Gastrocnemius medialis (tissue), 4 donors: ENCODE measurements around the gene THRAP3. TPM values are rescaled to one million over a fixed set of nuclear protein-coding genes. Genes with fewer than 3 reads are reported as not detected.

Experiments
- ATAC-seq, 2 donors: fragments of 150-250 bp; one replicate each; pipeline ENCODE4 v1.9.1; 2016
- DNase-seq, 2 donors: peaks; one replicate each; pipeline ENCODE4 v3.0.0-alpha.2; 2019
- H3K27ac ChIP-seq, 4 donors: fragments of 200-600 bp; sonication (generic); 1 replicate in 1 of 4; 2 replicates in 3 of 4; pipeline ENCODE4 v1.5.1; 2016 to 2018; ENCODE audit warnings: mild to moderate bottlenecking in 2 of 4, moderate library complexity in 1 of 4
- H3K27me3 ChIP-seq, 3 donors: fragments of 200-600 bp; sonication (generic) in 2 of 3; 1 replicate in 1 of 3; 2 replicates in 2 of 3; pipeline versions ENCODE4 v1.5.1 to v1.6.0; 2016 to 2019; ENCODE audit warnings: mild to moderate bottlenecking in 1 of 3, moderate library complexity in 1 of 3
- H3K36me3 ChIP-seq, 2 donors: fragments of 200-600 bp; sonication (generic) in 1 of 2; one replicate each; pipeline ENCODE4 v1.5.1; 2017 to 2018
- H3K4me1 ChIP-seq, 2 donors: fragments of 200-600 bp; sonication (generic) in 1 of 2; one replicate each; pipeline ENCODE4 v1.5.1; 2016 to 2017; ENCODE audit warnings: mild to moderate bottlenecking in 2 of 2
- H3K4me3 ChIP-seq, 4 donors: fragments of 200-600 bp; sonication (generic) in 3 of 4; 1 replicate in 1 of 4; 2 replicates in 3 of 4; pipeline ENCODE4 v1.5.1; 2016 to 2019; ENCODE audit warnings: mild to moderate bottlenecking in 2 of 4
- H3K9me3 ChIP-seq, 3 donors: fragments of 200-600 bp; sonication (generic) in 2 of 3; 1 replicate in 1 of 3; 2 replicates in 2 of 3; pipeline ENCODE4 v1.5.1; 2016 to 2019
- POLR2A ChIP-seq, 2 donors: fragments of 450-650 bp; IDR thresholded peaks; one replicate each; pipeline ENCODE4 v1.6.1; 2017; ENCODE audit warnings: antibody characterized with exemption in 2 of 2, mild to moderate bottlenecking in 2 of 2, moderate library complexity in 2 of 2
- in situ Hi-C, 4 donors: fragments of 200-750 bp; cut with MboI; loops; one replicate each; pipeline versions ENCODE4 v1.15.0 to v1.8.0; 2017; ENCODE audit warnings: low sequenced_read_pairs in 4 of 4
- intact Hi-C: fragments of 100-400 bp; cut with DNase I; formaldehyde crosslinking; loops from one replicate; pipeline ENCODE4 v1.15.1; 2023; ENCODE audit warnings: low total_unique reads
- total RNA-seq, 4 donors: library from RNA; depleted of rRNA; stranded (reverse); fragments of >200 nt; gene quantifications; one replicate each; pipeline versions ENCODE4 v1.1.0 to v1.2.3, GENCODE V29; 2016
- TF ChIP-seq, protein P1 (sequence below), 5 experiments: fragments of 450-650 bp in 3 of 5; fragments of 200-600 bp in 2 of 5; sonication (generic) in 2 of 5; IDR thresholded peaks in 4 of 5; conservative IDR thresholded peaks in 1 of 5; 1 replicate in 4 of 5; 2 replicates in 1 of 5; pipeline ENCODE4 v1.5.1; 2016 to 2019; ENCODE audit warnings: antibody characterized with exemption in 5 of 5, mild to moderate bottlenecking in 3 of 5, moderate library complexity in 3 of 5

THRAP3 gene
- total RNA-seq, 4 donors from 2014 or later = 88.2 to 174 (median 146) TPM

DNA sequence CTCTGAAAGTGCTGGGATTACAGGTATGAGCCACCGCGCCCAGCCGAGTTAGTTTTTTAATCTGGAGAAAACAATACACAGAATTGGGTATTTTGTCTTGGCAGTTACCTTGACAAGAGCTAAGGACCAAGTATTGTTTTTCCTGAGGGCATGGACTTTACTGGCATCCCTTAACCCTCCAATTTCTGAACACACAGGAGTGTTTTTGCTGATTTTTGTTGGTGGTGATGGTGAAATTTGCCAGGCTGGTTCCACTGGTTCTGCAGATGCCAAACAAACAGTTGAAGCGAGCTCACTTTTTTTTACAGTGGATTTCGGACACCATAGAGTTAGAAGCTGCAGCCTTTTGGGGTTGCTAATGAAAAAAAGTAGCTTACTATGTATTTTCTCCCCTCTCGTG lies 44.7 kb downstream of the THRAP3 start:
- H3K9me3 ChIP-seq = no peaks in the 10 kb centered on the region
- H3K4me3 ChIP-seq = no peak overlapping the region
- no peaks in the 10 kb centered on the region for H3K36me3 ChIP-seq
- in situ Hi-C loops (no loop called here), intact Hi-C loops (no loop called here)
- TF ChIP-seq, protein P1, sequence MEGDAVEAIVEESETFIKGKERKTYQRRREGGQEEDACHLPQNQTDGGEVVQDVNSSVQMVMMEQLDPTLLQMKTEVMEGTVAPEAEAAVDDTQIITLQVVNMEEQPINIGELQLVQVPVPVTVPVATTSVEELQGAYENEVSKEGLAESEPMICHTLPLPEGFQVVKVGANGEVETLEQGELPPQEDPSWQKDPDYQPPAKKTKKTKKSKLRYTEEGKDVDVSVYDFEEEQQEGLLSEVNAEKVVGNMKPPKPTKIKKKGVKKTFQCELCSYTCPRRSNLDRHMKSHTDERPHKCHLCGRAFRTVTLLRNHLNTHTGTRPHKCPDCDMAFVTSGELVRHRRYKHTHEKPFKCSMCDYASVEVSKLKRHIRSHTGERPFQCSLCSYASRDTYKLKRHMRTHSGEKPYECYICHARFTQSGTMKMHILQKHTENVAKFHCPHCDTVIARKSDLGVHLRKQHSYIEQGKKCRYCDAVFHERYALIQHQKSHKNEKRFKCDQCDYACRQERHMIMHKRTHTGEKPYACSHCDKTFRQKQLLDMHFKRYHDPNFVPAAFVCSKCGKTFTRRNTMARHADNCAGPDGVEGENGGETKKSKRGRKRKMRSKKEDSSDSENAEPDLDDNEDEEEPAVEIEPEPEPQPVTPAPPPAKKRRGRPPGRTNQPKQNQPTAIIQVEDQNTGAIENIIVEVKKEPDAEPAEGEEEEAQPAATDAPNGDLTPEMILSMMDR (IDR thresholded peaks at IDR 0.05 in 4 of 5, conservative IDR thresholded peaks at IDR 0.05 in 1 of 5) = no peak
- no peak for TF ChIP-seq POLR2A (IDR thresholded peaks at IDR 0.05)
- peaks cover 83 to 86% of the 10 kb centered on the region in 2 donors for H3K4me1 ChIP-seq
- DNase-seq (no peak), ATAC-seq (no peak)
- peak overlapping the region; percentile 68 to 92 (median 82) for H3K27ac ChIP-seq
- no peaks in the 10 kb centered on the region for H3K27me3 ChIP-seq

DNA sequence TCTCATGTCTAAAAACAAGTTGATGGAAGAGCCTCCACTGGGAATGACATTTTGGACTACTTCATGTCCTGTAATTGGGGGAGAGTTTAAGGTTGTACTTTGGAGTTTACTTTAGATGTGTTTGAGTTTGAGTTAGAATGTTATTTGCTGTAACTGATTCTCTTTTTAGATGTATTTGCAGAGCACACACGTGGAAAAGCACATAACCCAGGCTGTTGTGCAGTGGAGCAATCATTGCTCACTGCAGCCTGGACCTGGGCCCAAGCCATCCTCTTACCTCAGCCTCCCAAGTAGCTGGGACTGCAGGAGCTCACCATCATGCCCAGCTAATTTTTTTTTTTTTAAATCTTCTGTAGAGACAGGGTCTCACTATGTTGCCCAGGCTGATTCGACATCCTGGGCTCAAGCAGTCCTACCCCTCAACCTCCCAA lies 45.2 kb downstream of the THRAP3 start:
- H3K27ac ChIP-seq = peak overlapping the region; percentile 68 to 92 (median 82)
- intact Hi-C loops (no loop called here), in situ Hi-C loops (no loop called here)
- H3K4me1 ChIP-seq = peaks cover 78 to 82% of the 10 kb centered on the region in 2 donors
- DNase-seq (peak in 1 of 2 donors; percentile 54), ATAC-seq (peak; percentile 35 to 39)
- no peak overlapping the region for H3K4me3 ChIP-seq
- no peaks in the 10 kb centered on the region for H3K36me3 ChIP-seq
- no peaks in the 10 kb centered on the region for H3K9me3 ChIP-seq
- H3K27me3 ChIP-seq = no peaks in the 10 kb centered on the region
- no peak for TF ChIP-seq POLR2A (IDR thresholded peaks at IDR 0.05)
- TF ChIP-seq, protein P1 (IDR thresholded peaks at IDR 0.05 in 4 of 5, conservative IDR thresholded peaks at IDR 0.05 in 1 of 5) = no peak

DNA sequence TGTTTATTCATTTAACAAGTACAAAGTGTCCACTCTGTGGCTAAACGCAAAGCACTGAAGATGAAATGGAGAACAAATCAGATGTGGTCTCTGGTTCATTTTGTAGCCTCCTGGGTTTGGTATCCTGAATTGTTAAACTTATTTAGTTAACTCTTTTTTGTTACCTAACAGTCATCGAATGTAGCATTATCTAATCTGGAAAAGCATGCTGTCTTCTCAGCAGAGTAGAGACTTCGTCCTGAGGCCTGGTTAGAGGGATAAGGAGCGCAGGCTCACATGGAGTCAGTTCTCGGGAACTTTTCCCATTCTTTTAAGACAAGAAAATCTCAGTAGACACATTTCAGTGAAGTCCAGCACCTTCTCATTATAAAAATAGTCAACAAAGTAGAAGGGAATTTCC lies 48.8 kb downstream of the THRAP3 start:
- no peaks in the 10 kb centered on the region for H3K9me3 ChIP-seq
- peak overlapping the region; percentile 68 to 92 (median 82) for H3K27ac ChIP-seq
- H3K4me1 ChIP-seq = peaks cover 44 to 69% of the 10 kb centered on the region in 2 donors
- in situ Hi-C loops (no loop called here), intact Hi-C loops (no loop called here)
- H3K27me3 ChIP-seq = no peaks in the 10 kb centered on the region
- no peaks in the 10 kb centered on the region for H3K36me3 ChIP-seq
- ATAC-seq (no peak), DNase-seq (no peak)
- no peak overlapping the region for H3K4me3 ChIP-seq
- TF ChIP-seq, protein P1 (IDR thresholded peaks at IDR 0.05 in 4 of 5, conservative IDR thresholded peaks at IDR 0.05 in 1 of 5) = no peak
- TF ChIP-seq POLR2A (IDR thresholded peaks at IDR 0.05) = no peak

DNA sequence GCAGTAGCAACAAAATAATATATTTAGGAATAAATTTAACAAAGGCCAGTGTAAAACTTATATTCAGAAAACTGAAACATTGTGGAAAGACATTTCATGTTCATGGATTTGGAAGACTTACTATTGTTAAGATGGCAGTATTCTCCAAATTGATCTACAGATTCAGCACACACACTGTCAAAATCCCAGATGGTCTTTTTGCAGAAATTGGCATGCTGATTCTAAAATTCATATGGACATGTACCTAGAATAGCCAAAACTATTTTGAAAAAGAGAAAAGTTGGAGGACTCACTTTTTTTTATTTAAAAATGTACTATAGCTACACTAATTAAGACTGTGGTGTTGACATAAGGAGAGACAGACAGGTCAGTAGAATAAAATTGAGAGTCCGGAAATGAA lies 50.0 kb downstream of the THRAP3 start:
- DNase-seq (no peak), ATAC-seq (no peak)
- Histone ChIP-seq H3K36me3 (no peaks in the 10 kb centered on the region), H3K9me3 (no peaks in the 10 kb centered on the region), H3K27ac (peak overlapping the region; percentile 27 to 92 (median 80)), H3K27me3 (no peaks in the 10 kb centered on the region), H3K4me1 (peaks cover 42 to 69% of the 10 kb centered on the region in 2 donors), H3K4me3 (no peak overlapping the region)
- in situ Hi-C loops = no loop called here
- intact Hi-C loops = no loop called here
- TF ChIP-seq POLR2A (IDR thresholded peaks at IDR 0.05) = no peak
- TF ChIP-seq, protein P1 (IDR thresholded peaks at IDR 0.05 in 4 of 5, conservative IDR thresholded peaks at IDR 0.05 in 1 of 5) = no peak

DNA sequence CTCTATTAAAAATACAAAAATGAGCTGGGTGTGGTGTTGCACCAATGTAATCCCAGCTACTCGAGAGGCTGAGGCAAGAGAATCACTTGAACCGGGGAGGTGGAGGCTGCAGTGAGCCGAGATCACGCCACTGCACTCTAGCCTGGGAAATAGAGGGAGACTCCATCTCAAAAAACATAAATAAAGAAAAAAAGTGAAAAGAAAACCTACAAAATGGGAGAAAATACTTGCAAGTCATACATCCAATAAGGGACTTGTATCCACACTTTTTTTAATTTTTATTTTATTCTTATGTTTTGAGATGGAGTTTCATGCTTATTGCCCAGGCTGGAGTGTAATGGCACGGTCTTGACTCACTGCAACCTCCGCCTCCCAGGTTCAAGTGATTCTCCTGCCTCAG lies 52.4 kb downstream of the THRAP3 start:
- intact Hi-C loops = no loop called here
- no peak for ATAC-seq

More for the DNA sequence above, 52.4 kb downstream of the THRAP3 start:
- Histone ChIP-seq H3K27me3 (no peaks in the 10 kb centered on the region), H3K4me1 (peaks cover 50 to 76% of the 10 kb centered on the region in 2 donors), H3K27ac (peak overlapping the region; percentile 89 to 92 (median 90)), H3K9me3 (no peaks in the 10 kb centered on the region), H3K36me3 (no peaks in the 10 kb centered on the region), H3K4me3 (no peak overlapping the region)
- no peak for DNase-seq
- in situ Hi-C loops = loop anchor here in 1 of 4 donors (25.0 kb wide), 1 partner anchor 89 kb away; no protein-coding TSS in a partner anchor
- TF ChIP-seq, protein P1 (IDR thresholded peaks at IDR 0.05 in 4 of 5, conservative IDR thresholded peaks at IDR 0.05 in 1 of 5) = no peak
- TF ChIP-seq POLR2A (IDR thresholded peaks at IDR 0.05) = no peak
